Urothelium cell line (cell line): ENCODE measurements around the gene RFX4.
"Not testable (repeated sequence)": the region's sequence is repeated elsewhere in the genome, so short reads cannot be mapped to it uniquely, and the experiment has no call there.

ENCODE experiments used
- DNase-seq: peaks from one replicate; pipeline ENCODE4 v3.0.0; 2011; ENCODE audit warnings: low spot score, mixed read lengths
- FAIRE-seq: peaks from 2 replicates; lab custom pipeline; 2011; peaks lifted over from hg19 to GRCh38; lab: Jason Lieb, UNC

RFX4 gene

GRCh38 chr12:106685381-106685780, 102.6 kb downstream of the RFX4 start:
- DNase-seq (no peak), FAIRE-seq (no peak)

DNA sequence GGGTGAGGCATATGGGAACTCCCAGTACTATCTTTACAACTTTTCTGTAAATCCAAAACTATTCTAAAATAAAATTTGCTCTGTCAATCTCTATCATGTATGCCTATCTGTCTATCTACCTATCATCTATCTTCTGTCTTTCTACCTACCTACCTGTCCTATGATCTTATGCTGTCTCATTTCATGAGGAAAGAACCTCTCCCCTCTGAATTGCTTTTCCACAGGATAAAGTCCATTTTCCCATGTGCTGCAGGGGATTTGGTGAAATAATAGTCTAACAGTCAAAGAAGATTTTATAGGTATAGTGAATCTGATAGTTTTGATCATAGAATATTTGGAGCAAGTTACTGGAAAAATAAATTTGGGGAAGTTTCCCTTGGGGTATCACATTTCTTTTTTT, 104.9 kb downstream of the RFX4 start:
- DNase-seq: no peak
- FAIRE-seq: no peak

- DNase-seq (no peak), FAIRE-seq (no peak)
These were observed 107.9 kb downstream of the RFX4 start for GRCh38 chr12:106690569-106691305.

GRCh38 chr12:106692033-106692432, 109.2 kb downstream of the RFX4 start:
- not testable (repeated sequence) for FAIRE-seq, DNase-seq

DNA sequence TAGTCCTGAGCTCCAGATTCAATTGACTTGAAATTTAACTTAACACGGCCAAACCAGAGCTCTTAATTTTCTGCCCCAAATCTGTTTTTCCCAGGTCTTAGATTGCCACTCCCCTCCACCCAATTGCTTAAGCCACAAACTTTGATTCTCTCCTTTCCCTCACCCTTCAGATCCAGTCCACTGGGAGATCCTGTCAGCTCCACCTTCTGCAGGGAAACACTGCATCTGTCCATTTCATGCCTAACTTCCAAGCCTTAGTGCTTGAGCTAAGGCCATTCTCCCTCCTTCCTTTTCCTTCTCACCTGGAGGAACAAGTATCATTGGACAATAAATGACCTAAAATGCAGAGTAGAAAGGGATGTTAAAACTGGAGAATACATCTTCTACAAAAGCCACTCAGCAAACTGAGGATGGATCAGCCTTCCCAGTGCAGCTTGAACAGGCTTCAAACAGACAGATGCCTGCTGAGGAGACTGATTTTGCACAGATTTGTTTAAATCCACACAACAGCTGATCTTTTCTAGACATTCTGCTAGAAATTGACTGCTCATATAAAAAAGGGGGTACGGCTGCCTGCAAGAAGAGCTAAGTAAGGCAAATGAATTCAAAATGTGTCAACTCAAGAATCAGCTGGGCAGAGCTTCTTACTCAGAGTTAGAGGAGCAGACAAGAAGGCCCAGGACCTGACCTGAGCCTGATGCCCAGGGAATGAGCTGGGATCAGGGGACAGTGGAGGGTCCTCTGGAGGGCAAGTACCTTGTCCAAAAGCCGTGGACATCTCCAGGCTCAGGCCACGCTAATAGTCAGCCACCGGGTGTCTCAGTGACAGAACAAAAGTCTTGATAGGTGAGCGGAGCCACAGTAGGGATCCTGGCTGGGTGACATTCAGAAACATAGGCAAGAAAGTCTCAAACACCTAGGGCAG, 110.4 kb downstream of the RFX4 start:
- DNase-seq (no peak), FAIRE-seq (no peak)

- FAIRE-seq: no peak
- no peak for DNase-seq
These were observed 113.3 kb downstream of the RFX4 start for GRCh38 chr12:106696071-106696470.

- no peak for DNase-seq
- FAIRE-seq: no peak
These were observed 114.0 kb downstream of the RFX4 start for GRCh38 chr12:106696681-106697417.

GRCh38 chr12:106704081-106704480, 121.3 kb downstream of the RFX4 start:
- DNase-seq (no peak), FAIRE-seq (no peak)

DNA sequence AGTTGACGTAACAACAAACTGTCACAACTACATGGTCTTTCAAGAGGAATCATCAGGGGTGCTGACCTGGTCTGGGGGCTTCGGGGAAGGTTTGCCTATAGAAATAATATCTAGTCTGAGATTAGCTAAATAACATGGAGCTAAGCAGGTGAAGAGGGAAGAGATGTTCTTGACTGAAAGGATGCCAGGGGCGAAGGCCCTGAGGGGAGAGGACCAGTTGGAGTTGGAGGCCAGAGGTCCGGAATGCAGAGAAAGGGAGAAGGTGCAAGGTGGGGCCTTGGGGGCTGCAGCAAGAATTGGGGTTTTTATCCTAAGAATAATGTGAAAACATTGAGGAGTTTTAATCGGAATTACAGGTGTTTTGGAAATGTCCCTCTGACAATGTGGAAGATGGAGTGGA, 123.2 kb downstream of the RFX4 start:
- FAIRE-seq (no peak), DNase-seq (no peak)

DNA sequence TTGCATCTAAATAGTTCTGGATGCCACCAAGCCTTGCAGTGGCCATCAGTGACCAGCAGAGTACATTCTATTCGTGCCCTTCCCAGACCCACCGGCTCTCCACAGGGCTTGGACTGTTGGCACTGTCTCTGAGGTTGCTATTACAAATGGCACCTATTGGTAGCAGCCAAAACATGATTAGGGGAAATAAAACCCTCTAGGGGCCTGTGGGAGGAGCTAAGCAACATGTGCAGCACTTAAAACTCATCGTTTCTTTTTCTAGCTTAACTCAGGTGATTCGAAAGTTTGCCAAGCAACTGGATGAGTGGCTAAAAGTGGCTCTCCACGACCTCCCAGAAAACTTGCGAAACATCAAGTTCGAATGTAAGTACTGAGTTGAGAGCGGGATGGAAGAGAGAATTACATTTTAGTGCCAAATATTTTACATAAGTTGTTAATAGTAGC, 126.3 kb downstream of the RFX4 start:
- no peak for DNase-seq
- FAIRE-seq: no peak

GRCh38 chr12:106710143-106710893, 127.5 kb downstream of the RFX4 start:
- DNase-seq (no peak), FAIRE-seq (no peak)

DNA sequence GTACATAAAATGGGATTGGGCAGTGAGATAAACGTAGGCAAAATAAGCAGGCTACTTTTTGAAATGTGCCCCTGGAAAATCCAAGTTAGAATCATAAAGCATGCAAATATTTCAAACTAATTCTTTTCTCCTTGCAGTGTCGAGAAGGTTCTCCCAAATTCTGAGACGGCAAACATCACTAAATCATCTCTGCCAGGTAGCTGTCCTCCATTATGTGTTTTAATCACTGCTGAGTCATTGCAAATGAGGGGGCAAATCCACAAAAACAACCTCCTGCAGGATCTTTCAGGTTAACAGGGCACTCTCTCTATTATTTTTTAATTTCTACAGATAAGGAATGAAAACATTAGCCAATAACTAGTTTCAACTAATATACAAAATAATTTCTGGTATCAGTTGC, 128.5 kb downstream of the RFX4 start:
- FAIRE-seq (no peak), DNase-seq (no peak)

GRCh38 chr12:106712768-106713167, 130.0 kb downstream of the RFX4 start:
- FAIRE-seq: no peak
- no peak for DNase-seq

DNA sequence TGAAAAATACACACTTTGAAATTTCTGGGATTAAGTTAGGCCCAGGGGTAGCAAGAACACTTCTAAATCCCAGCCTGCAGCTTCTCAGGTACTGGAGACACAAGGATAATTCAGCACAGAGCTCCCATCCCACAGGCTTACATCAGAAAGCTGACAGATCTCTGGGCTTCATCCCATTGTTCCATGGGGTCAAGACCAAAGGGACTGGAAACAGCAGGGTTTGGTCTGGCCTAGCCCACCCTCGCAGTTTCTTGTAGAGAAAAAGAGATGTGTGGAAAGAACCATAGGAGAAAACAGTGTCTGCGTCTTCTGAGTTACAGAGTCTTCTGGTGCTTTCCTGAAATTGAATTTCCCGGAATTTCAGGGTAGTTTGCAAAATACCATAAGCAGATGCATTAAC, 132.1 kb downstream of the RFX4 start:
- FAIRE-seq (no peak), DNase-seq (no peak)

DNA sequence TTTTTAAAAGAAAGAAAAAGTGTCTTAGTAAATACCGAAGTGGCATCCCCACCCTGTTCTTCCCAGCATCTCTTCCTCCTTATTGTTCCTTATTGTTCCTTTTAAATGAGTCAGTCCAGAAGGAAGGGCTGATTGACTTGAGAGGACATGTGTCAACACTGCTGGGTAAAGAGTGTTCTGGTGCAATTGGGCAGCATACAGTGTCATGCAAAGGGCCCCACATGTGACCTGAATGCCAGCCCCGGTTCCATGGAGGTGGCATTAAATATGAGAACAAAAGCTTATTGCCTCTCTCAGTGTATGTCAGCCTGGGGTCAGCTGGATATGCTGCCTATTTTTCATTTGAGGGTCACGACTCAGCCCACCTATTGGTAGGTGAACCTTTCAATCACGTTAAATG, 132.8 kb downstream of the RFX4 start:
- no peak for FAIRE-seq

GRCh38 chr12:106717673-106718072, 134.9 kb downstream of the RFX4 start:
- DNase-seq (no peak), FAIRE-seq (no peak)

More for the DNA sequence above, 132.8 kb downstream of the RFX4 start:
- DNase-seq: no peak

DNA sequence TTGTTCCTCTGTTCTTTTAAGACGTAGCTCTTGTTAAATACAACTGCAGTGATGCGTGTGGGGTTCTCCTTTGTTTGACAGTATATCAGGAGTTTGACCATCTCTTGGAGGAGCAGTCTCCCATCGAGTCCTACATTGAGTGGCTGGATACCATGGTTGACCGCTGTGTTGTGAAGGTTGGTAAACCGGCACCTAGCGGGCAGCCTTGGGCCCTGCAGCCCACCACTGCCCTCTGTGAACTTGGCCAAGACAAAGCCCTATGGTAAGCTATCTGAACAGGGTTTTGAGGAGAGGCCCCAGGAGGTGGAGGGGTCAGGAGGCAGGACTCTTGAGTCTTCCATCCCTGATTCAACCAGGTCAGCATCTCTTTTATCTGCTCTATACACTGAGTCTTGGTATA, 137.1 kb downstream of the RFX4 start:
- no peak for FAIRE-seq
- DNase-seq: no peak

GRCh38 chr12:106720696-106721095, 137.9 kb downstream of the RFX4 start:
- DNase-seq: no peak
- FAIRE-seq: no peak

GRCh38 chr12:106721915-106722314, 139.1 kb downstream of the RFX4 start:
- no peak for FAIRE-seq
- no peak for DNase-seq

DNA sequence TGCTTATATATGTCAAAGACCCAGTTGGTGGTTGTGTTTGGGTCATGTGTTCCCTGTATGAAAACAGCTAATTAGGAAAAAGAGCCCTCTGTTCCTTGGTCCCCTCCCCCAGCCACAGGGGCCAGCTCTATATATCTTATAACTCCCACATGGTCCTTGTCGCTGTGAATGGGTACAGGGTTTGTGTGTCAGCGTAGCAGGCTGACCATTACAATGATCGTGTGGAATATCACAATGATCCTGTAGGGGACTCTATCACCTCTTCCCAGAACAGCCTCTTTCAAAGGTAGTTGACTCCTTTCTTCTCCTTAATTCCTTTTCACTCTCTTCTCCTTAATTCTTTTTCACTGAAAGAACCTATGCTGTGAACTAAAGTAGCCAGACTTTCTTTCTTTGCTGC, 140.0 kb downstream of the RFX4 start:
- FAIRE-seq: no peak
- DNase-seq: no peak

GRCh38 chr12:106723416-106723815, 140.6 kb downstream of the RFX4 start:
- FAIRE-seq (no peak), DNase-seq (no peak)
